Astrocyte (in vitro differentiated cells and primary cell): ENCODE data around the gene ZNF816. TPM values are rescaled to one million over a fixed set of nuclear protein-coding genes. Genes with fewer than 3 reads are reported as not detected.
"Not testable (repeated sequence)": the region's sequence is repeated elsewhere in the genome, so short reads cannot be mapped to it uniquely, and the experiment has no call there.

ENCODE experiments used
- DNase-seq: peaks from one replicate; pipeline ENCODE4 v3.0.0-alpha.2; 2010; ENCODE audit warnings: low read depth
- FAIRE-seq: peaks from 2 replicates; lab custom pipeline; 2011; peaks lifted over from hg19 to GRCh38; lab: Jason Lieb, UNC
- H2AFZ ChIP-seq: 2 replicates; pipeline ENCODE4 v1.6.0; 2012; ENCODE audit warnings: low read depth, low read length, inconsistent platforms
- H3K27ac ChIP-seq: 2 replicates; pipeline ENCODE4 v1.5.1; 2011; ENCODE audit warnings: low read depth, low read length, inconsistent platforms
- H3K27me3 ChIP-seq: 2 replicates; pipeline ENCODE4 v1.6.0; 2011; ENCODE audit warnings: low read length, inconsistent platforms; ENCODE audit not compliant: insufficient read depth
- H3K36me3 ChIP-seq: 2 replicates; pipeline ENCODE4 v1.5.1; 2011; ENCODE audit warnings: low read length, inconsistent platforms; ENCODE audit not compliant: insufficient read depth
- H3K4me1 ChIP-seq: 2 replicates; pipeline ENCODE4 v1.5.1; 2011; ENCODE audit warnings: low read length, inconsistent platforms; ENCODE audit not compliant: insufficient read depth
- H3K4me2 ChIP-seq: 2 replicates; pipeline ENCODE4 v1.6.0; 2012; ENCODE audit warnings: low read length, inconsistent platforms
- H3K4me3 ChIP-seq: 2 replicates; pipeline ENCODE4 v1.5.1; 2011; ENCODE audit warnings: low read depth, mild to moderate bottlenecking, low read length, inconsistent platforms; ENCODE audit not compliant: insufficient read depth
- H3K79me2 ChIP-seq: 2 replicates; pipeline ENCODE4 v1.6.0; 2012; ENCODE audit warnings: mild to moderate bottlenecking, low read length, inconsistent platforms; ENCODE audit not compliant: insufficient read depth
- H3K9ac ChIP-seq: 2 replicates; pipeline ENCODE4 v1.6.0; 2012; ENCODE audit warnings: mild to moderate bottlenecking, low read length, inconsistent platforms
- H3K9me3 ChIP-seq: 2 replicates; pipeline ENCODE4 v1.5.1; 2012; ENCODE audit warnings: low read depth, mild to moderate bottlenecking, low read length, inconsistent platforms; ENCODE audit not compliant: insufficient read depth
- H4K20me1 ChIP-seq: 2 replicates; pipeline ENCODE4 v1.6.0; 2012; ENCODE audit warnings: low read length, inconsistent platforms; ENCODE audit not compliant: insufficient read depth
- H3K27ac Mint-ChIP-seq: one replicate; pipeline ENCODE4 v1.8.0; 2021; ENCODE audit warnings: mild to moderate bottlenecking, mixed read lengths; ENCODE audit not compliant: unreplicated experiment
- H3K27me3 Mint-ChIP-seq: one replicate; pipeline ENCODE4 v1.8.0; 2021; ENCODE audit warnings: low read depth, mixed read lengths; ENCODE audit not compliant: unreplicated experiment
- H3K36me3 Mint-ChIP-seq: one replicate; pipeline ENCODE4 v1.8.0; 2021; ENCODE audit warnings: low read depth, mixed read lengths; ENCODE audit not compliant: unreplicated experiment
- H3K4me1 Mint-ChIP-seq: one replicate; pipeline ENCODE4 v1.8.0; 2021; ENCODE audit warnings: low read depth, mixed read lengths; ENCODE audit not compliant: unreplicated experiment
- H3K4me3 Mint-ChIP-seq: one replicate; pipeline ENCODE4 v1.8.0; 2021; ENCODE audit warnings: mild to moderate bottlenecking, moderate library complexity, mixed read lengths; ENCODE audit not compliant: unreplicated experiment
- H3K9me3 Mint-ChIP-seq: one replicate; pipeline ENCODE4 v1.8.0; 2021; ENCODE audit warnings: mild to moderate bottlenecking, mixed read lengths; ENCODE audit not compliant: unreplicated experiment
- EZH2 ChIP-seq: IDR thresholded peaks from 2 replicates; pipeline ENCODE4 v1.6.1; 2012; ENCODE audit warnings: mild to moderate bottlenecking, low read length, inconsistent platforms; ENCODE audit not compliant: insufficient read depth
- total RNA-seq: library from RNA; stranded (reverse); gene quantifications from 2 replicates; pipeline ENCODE4 v1.2.1, GENCODE V29; 2021
- TF ChIP-seq, protein P1 (sequence below): IDR thresholded peaks from 2 replicates; pipeline ENCODE4 v1.5.1; 2011; ENCODE audit warnings: low read depth, mild to moderate bottlenecking, inconsistent platforms, low read length, moderate library complexity; ENCODE audit not compliant: insufficient read depth

Gene ZNF816
- total RNA-seq, 1 donor from 2014 or later: 12.2 TPM

DNA sequence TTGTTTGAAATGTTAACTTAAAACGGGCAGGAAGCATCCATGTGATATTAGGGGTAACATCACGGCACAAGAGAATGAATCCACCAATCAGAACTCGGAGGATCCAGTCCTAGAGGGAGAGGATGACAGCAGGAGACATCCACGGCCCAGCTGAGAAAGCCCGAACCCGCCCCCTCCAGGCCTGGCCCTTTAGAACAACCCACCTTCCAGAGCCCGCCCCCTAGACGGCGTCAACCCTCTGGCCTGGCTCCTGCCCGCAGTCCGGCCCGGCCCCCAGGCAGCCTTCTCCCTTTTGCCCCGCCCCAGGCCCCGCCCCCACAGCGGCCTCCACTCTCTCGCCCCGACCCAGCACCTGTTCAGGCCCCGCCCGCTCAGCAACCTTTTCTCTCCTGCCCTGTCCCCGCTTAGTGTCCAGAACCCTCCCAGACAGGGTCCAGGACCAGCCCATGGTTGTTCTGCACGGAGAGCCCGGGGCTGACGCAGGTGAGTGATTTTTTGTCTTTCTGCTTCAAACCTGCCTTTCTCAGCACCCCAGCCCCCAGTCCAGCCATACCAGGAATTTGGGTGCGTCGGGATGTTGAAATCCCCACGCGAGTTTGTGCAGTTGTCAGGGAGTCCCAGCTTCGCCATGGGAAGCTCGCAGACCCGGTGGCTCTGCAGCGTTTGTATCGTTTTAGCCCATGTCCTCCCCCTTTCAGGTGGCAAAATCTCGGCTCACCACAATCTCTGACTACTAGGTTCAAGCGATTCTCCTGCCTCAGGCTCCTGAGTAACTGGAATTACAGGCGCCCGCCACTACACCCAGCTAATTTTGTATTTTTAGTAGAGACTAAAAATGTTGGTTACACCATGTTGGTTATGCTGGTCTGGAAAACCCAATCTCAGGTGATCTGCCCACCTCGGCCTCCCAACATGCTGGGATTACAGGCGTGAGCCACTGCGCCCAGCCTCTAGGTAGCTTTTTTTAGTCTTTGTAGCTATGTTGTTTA lies 16.1 kb downstream of the ZNF816 start:
- no peak for DNase-seq
- TF ChIP-seq, protein P1, sequence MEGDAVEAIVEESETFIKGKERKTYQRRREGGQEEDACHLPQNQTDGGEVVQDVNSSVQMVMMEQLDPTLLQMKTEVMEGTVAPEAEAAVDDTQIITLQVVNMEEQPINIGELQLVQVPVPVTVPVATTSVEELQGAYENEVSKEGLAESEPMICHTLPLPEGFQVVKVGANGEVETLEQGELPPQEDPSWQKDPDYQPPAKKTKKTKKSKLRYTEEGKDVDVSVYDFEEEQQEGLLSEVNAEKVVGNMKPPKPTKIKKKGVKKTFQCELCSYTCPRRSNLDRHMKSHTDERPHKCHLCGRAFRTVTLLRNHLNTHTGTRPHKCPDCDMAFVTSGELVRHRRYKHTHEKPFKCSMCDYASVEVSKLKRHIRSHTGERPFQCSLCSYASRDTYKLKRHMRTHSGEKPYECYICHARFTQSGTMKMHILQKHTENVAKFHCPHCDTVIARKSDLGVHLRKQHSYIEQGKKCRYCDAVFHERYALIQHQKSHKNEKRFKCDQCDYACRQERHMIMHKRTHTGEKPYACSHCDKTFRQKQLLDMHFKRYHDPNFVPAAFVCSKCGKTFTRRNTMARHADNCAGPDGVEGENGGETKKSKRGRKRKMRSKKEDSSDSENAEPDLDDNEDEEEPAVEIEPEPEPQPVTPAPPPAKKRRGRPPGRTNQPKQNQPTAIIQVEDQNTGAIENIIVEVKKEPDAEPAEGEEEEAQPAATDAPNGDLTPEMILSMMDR: no peak
- no peak for TF ChIP-seq EZH2
- H3K4me3 Mint-ChIP-seq: no peak overlapping the region

DNA sequence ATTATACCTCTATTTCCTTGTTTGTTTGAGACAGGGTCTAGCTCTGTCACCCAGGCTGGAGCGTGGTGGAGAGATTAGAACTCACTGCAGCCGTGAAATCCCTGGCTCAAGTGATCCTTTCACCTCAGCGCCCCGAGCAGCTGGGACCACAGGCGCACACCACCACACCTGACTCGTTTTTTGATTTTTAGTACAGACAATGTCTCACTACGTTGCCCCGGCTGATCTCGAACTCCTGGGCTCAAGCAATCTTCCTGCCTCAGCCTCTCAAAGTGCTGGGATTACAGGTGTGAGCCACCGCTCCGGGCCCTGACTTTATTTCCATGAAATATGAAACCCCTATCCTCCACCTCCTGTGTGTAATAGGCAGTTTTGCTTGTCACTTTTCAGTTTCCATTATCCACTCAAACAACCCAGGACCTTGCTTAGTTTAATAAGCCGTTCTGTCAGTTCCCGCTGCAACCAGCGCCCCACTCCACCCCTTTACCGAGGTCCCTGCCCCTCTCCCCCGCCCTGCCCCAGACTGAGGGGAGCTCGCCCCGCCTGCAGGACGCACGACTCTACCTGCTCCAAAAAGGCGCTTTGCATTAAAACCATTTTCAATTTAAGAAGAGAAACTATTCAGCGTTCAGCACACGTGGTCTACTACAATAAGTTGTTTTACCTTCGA lies 16.9 kb downstream of the ZNF816 start:
- H3K27ac Mint-ChIP-seq: no peak overlapping the region
- FAIRE-seq (no peak), DNase-seq (no peak)
- peaks cover 37% of the 10 kb centered on the region for H3K9me3 Mint-ChIP-seq
- Histone ChIP-seq H3K36me3 (peaks cover 10% of the 10 kb centered on the region), H3K9me3 (peaks cover 32% of the 10 kb centered on the region), H3K4me1 (no peaks in the 10 kb centered on the region), H3K27me3 (no peaks in the 10 kb centered on the region), H3K9ac (no peak overlapping the region), H3K27ac (no peak overlapping the region), H2AFZ (no peak overlapping the region), H3K4me3 (no peak overlapping the region), H3K4me2 (no peak overlapping the region), H3K79me2 (no peaks in the 10 kb centered on the region), H4K20me1 (no peaks in the 10 kb centered on the region)
- H3K27me3 Mint-ChIP-seq: no peaks in the 10 kb centered on the region
- TF ChIP-seq, protein P1: no peak
- no peak for TF ChIP-seq EZH2
- H3K4me3 Mint-ChIP-seq: no peak overlapping the region
- H3K36me3 Mint-ChIP-seq: peaks cover 25% of the 10 kb centered on the region
- peaks cover 11% of the 10 kb centered on the region for H3K4me1 Mint-ChIP-seq

More for the DNA sequence above, 16.1 kb downstream of the ZNF816 start:
- Mint-ChIP-seq H3K9me3 (peaks cover 45% of the 10 kb centered on the region), H3K27me3 (no peaks in the 10 kb centered on the region), H3K27ac (no peak overlapping the region), H3K4me1 (peaks cover 6% of the 10 kb centered on the region), H3K36me3 (peaks cover 33% of the 10 kb centered on the region)
- Histone ChIP-seq H3K27ac (no peak overlapping the region), H3K79me2 (no peaks in the 10 kb centered on the region), H2AFZ (no peak overlapping the region), H3K4me1 (no peaks in the 10 kb centered on the region), H3K36me3 (peaks cover 14% of the 10 kb centered on the region), H3K4me2 (no peak overlapping the region), H3K27me3 (no peaks in the 10 kb centered on the region), H3K9me3 (peaks cover 35% of the 10 kb centered on the region), H4K20me1 (no peaks in the 10 kb centered on the region), H3K9ac (no peak overlapping the region), H3K4me3 (no peak overlapping the region)
- FAIRE-seq: no peak

- peaks cover 16% of the 10 kb centered on the region for H3K36me3 Mint-ChIP-seq
- peaks cover 28% of the 10 kb centered on the region for H3K9me3 Mint-ChIP-seq
- H4K20me1 ChIP-seq, H3K27ac ChIP-seq, H3K36me3 ChIP-seq, DNase-seq, H3K79me2 ChIP-seq, H2AFZ ChIP-seq, FAIRE-seq, H3K4me3 ChIP-seq, H3K27me3 Mint-ChIP-seq, H3K27me3 ChIP-seq, H3K9ac ChIP-seq, H3K4me1 ChIP-seq, H3K4me2 ChIP-seq: not testable (repeated sequence)
- H3K27ac Mint-ChIP-seq: peak overlapping the region; percentile 3
- peaks cover 11% of the 10 kb centered on the region for H3K4me1 Mint-ChIP-seq
- peaks cover 23% of the 10 kb centered on the region for H3K9me3 ChIP-seq
- H3K4me3 Mint-ChIP-seq: peak overlapping the region; percentile 9
Observed at GRCh38 chr19:52944703-52945493, 17.8 kb downstream of the ZNF816 start.
